SU-DHL-6 (cell line): ENCODE data around the gene DKC1.

ENCODE experiments used
- CTCF ChIP-seq: fragments of 200-600 bp; sonication (generic); IDR thresholded peaks from one replicate; pipeline ENCODE4 v1.5.1; 2017; ENCODE audit warnings: antibody characterized with exemption, mild to moderate bottlenecking, low read length, moderate library complexity; ENCODE audit not compliant: insufficient read depth, poor library complexity, severe bottlenecking
- EZH2phosphoT487 ChIP-seq: fragments of 200-600 bp; sonication (generic), shearing (Covaris generic); conservative IDR thresholded peaks from 2 replicates; pipeline ENCODE4 v1.6.1; 2018; ENCODE audit warnings: mild to moderate bottlenecking, antibody characterized with exemption, low read length, moderate library complexity, mixed read lengths

- no peak for TF ChIP-seq CTCF
- no peak for TF ChIP-seq EZH2phosphoT487
These were observed 29.6 kb upstream of the DKC1 start for GRCh38 chrX:154733066-154733425.
